H1 (cell line): ENCODE data around the gene INPP5A. TPM values are rescaled to one million over a fixed set of nuclear protein-coding genes. Genes with fewer than 3 reads are reported as not detected.

Experiments used
- CTCF ChIA-PET: fragments of 300-600 bp; sonication (Branson Sonifier 250); formaldehyde crosslinking; loops from one replicate; lab custom pipeline; 2021; ENCODE audit not compliant: partially characterized antibody; lab: Charles Lee
- POLR2A ChIA-PET: fragments of 300-600 bp; sonication (Branson Sonifier 250); formaldehyde crosslinking; loops from one replicate; lab custom pipeline; 2021; ENCODE audit warnings: inconsistent platforms; ENCODE audit not compliant: partially characterized antibody; lab: Charles Lee
- DNase-seq, 2 experiments: peaks; one replicate each; pipeline versions ENCODE4 v3.0.0 to v3.0.0-alpha.2; 2010 to 2022; ENCODE audit warnings: low spot score in 2 of 2, low read depth in 1 of 2, mixed read lengths in 1 of 2
- FAIRE-seq: peaks from 2 replicates; lab custom pipeline; 2011; peaks lifted over from hg19 to GRCh38; lab: Jason Lieb, UNC
- H2AFZ ChIP-seq: 2 replicates; pipeline ENCODE4 v1.8.1; 2012; ENCODE audit warnings: low read length, inconsistent platforms
- H2AK5ac ChIP-seq: 2 replicates; pipeline ENCODE4 v1.6.1; 2013; ENCODE audit warnings: low read depth, low read length
- H2BK120ac ChIP-seq: replicated peaks from 2 replicates; pipeline ENCODE3; 2013; ENCODE audit warnings: low read depth, low read length, inconsistent platforms
- H2BK12ac ChIP-seq: 2 replicates; pipeline ENCODE4 v1.6.1; 2013; ENCODE audit warnings: low read depth, low read length
- H2BK15ac ChIP-seq: 2 replicates; pipeline ENCODE4 v1.6.1; 2013; ENCODE audit warnings: low read length
- H2BK20ac ChIP-seq: 2 replicates; pipeline ENCODE4 v1.6.1; 2013; ENCODE audit warnings: low read length
- H2BK5ac ChIP-seq: 2 replicates; pipeline ENCODE4 v1.6.1; 2013; ENCODE audit warnings: low read depth, low read length
- H3K14ac ChIP-seq: 2 replicates; pipeline ENCODE4 v1.6.1; 2013; ENCODE audit warnings: inconsistent platforms; ENCODE audit not compliant: insufficient read length
- H3K18ac ChIP-seq: 2 replicates; pipeline ENCODE4 v1.6.1; 2013; ENCODE audit warnings: low read length; ENCODE audit errors: extremely low read depth
- H3K23ac ChIP-seq: 2 replicates; pipeline ENCODE4 v1.6.1; 2013; ENCODE audit warnings: inconsistent platforms; ENCODE audit not compliant: insufficient read length
- H3K23me2 ChIP-seq: 2 replicates; pipeline ENCODE4 v1.6.1; 2013; ENCODE audit warnings: low read depth, low read length
- H3K27ac ChIP-seq: 2 replicates; pipeline ENCODE4 v1.6.1; 2011; ENCODE audit warnings: low read depth, low read length, inconsistent platforms
- H3K27me3 ChIP-seq, 4 experiments: replicated peaks in 1 of 4; 1 replicate in 1 of 4; 2 replicates in 3 of 4; pipeline versions ENCODE4 v1.6.1 to v1.8.1; 2011 to 2013; ENCODE audit warnings: low read length in 3 of 4, mild to moderate bottlenecking in 3 of 4, inconsistent platforms in 2 of 4, mixed read lengths in 2 of 4, moderate library complexity in 1 of 4; ENCODE audit not compliant: control insufficient read depth in 3 of 4, insufficient read depth in 3 of 4; ENCODE audit errors: extremely low read depth in 1 of 4
- H3K36me3 ChIP-seq, 4 experiments: 2 replicates each; pipeline versions ENCODE4 v1.6.1 to v1.8.1; 2011 to 2013; ENCODE audit warnings: mild to moderate bottlenecking in 4 of 4, low read length in 3 of 4, moderate library complexity in 2 of 4, control low read depth in 1 of 4, inconsistent platforms in 1 of 4; ENCODE audit not compliant: insufficient read depth in 4 of 4, control insufficient read depth in 2 of 4
- H3K4ac ChIP-seq: replicated peaks from 2 replicates; pipeline ENCODE3; 2013; ENCODE audit warnings: low read length, low read depth, mixed read lengths, inconsistent platforms; ENCODE audit not compliant: insufficient read length
- H3K4me1 ChIP-seq, 4 experiments: replicated peaks in 1 of 4; 1 replicate in 1 of 4; 2 replicates in 3 of 4; pipeline versions ENCODE4 v1.6.1 to v1.8.1; 2011 to 2013; ENCODE audit warnings: low read length in 3 of 4, inconsistent platforms in 2 of 4, mixed read lengths in 1 of 4; ENCODE audit not compliant: insufficient read depth in 4 of 4, control insufficient read depth in 3 of 4
- H3K4me2 ChIP-seq, 2 experiments: 2 replicates each; pipeline versions ENCODE4 v1.6.1 to v1.8.1; 2011 to 2013; ENCODE audit warnings: low read depth in 2 of 2, low read length in 2 of 2, control low read depth in 1 of 2, inconsistent platforms in 1 of 2, mild to moderate bottlenecking in 1 of 2; ENCODE audit not compliant: insufficient read depth in 1 of 2
- H3K4me3 ChIP-seq, 4 experiments: fragments of 200-600, 300-600 bp in 1 of 4; sonication (generic), shearing (Covaris generic), sonication (Bioruptor Twin) in 1 of 4; 2 replicates each; pipeline versions ENCODE4 v1.5.1 to v1.8.1; 2011 to 2016; ENCODE audit warnings: low read length in 4 of 4, low read depth in 3 of 4, control low read depth in 2 of 4, inconsistent platforms in 2 of 4, mild to moderate bottlenecking in 2 of 4, mixed read lengths in 1 of 4, moderate library complexity in 1 of 4; ENCODE audit not compliant: insufficient read depth in 2 of 4; ENCODE audit errors: extremely low read depth in 1 of 4
- H3K56ac ChIP-seq: replicated peaks from 2 replicates; pipeline ENCODE3; 2013; ENCODE audit warnings: low read depth, mild to moderate bottlenecking, mixed read lengths, low read length, inconsistent platforms; ENCODE audit not compliant: insufficient read length
- H3K79me1 ChIP-seq: 2 replicates; pipeline ENCODE4 v1.6.1; 2013; ENCODE audit warnings: low read depth, low read length, control low read depth
- H3K79me2 ChIP-seq, 2 experiments: 2 replicates each; pipeline versions ENCODE4 v1.6.1 to v1.8.1; 2012 to 2013; ENCODE audit warnings: low read length in 2 of 2, mild to moderate bottlenecking in 2 of 2, inconsistent platforms in 1 of 2; ENCODE audit not compliant: insufficient read depth in 2 of 2, control insufficient read depth in 1 of 2
- H3K9ac ChIP-seq, 4 experiments: replicated peaks in 1 of 4; 1 replicate in 1 of 4; 2 replicates in 3 of 4; pipeline versions ENCODE4 v1.6.1 to v1.8.1; 2011 to 2013; ENCODE audit warnings: low read depth in 3 of 4, low read length in 3 of 4, control low read depth in 2 of 4, mild to moderate bottlenecking in 2 of 4, moderate library complexity in 2 of 4, inconsistent platforms in 1 of 4; ENCODE audit errors: extremely low read depth in 1 of 4
- H3K9me3 ChIP-seq, 2 experiments: 2 replicates each; pipeline versions ENCODE4 v1.6.1 to v1.8.1; 2012 to 2013; ENCODE audit warnings: mild to moderate bottlenecking in 2 of 2, moderate library complexity in 2 of 2, control low read depth in 1 of 2, inconsistent platforms in 1 of 2, low read depth in 1 of 2, low read length in 1 of 2, mixed read lengths in 1 of 2; ENCODE audit not compliant: insufficient read depth in 2 of 2
- H4K20me1 ChIP-seq, 2 experiments: replicated peaks in 1 of 2; 2 replicates each; pipeline versions ENCODE3 to v1.8.1; 2011 to 2013; ENCODE audit warnings: inconsistent platforms in 2 of 2, low read length in 2 of 2, mild to moderate bottlenecking in 1 of 2; ENCODE audit not compliant: insufficient read depth in 2 of 2, control insufficient read depth in 1 of 2
- H4K5ac ChIP-seq: 2 replicates; pipeline ENCODE4 v1.6.1; 2013; ENCODE audit warnings: low read length, low read depth, mixed read lengths, inconsistent platforms; ENCODE audit not compliant: insufficient read length
- H4K8ac ChIP-seq: 2 replicates; pipeline ENCODE4 v1.8.0; 2013; ENCODE audit warnings: mild to moderate bottlenecking, moderate library complexity, low read length, inconsistent platforms; ENCODE audit not compliant: insufficient read depth; ENCODE audit errors: extremely low read depth
- H4K91ac ChIP-seq: replicated peaks from 2 replicates; pipeline ENCODE3; 2013; ENCODE audit warnings: low read length, mixed read lengths, inconsistent platforms; ENCODE audit not compliant: insufficient read length
- CEBPB ChIP-seq: IDR thresholded peaks from 2 replicates; pipeline ENCODE4 v1.6.1; 2012; ENCODE audit warnings: low read depth, low read length
- CTCF ChIP-seq, 3 experiments: IDR thresholded peaks; 1 replicate in 2 of 3; 2 replicates in 1 of 3; pipeline versions ENCODE4 v1.5.1 to v1.6.1; 2011; ENCODE audit warnings: low read length in 3 of 3, mild to moderate bottlenecking in 3 of 3, inconsistent platforms in 2 of 3, low read depth in 1 of 3, moderate library complexity in 1 of 3; ENCODE audit not compliant: insufficient read depth in 1 of 3; ENCODE audit errors: control extremely low read depth in 1 of 3
- GTF2F1 ChIP-seq: IDR thresholded peaks from 2 replicates; pipeline ENCODE4 v1.6.1; 2012; ENCODE audit warnings: low read depth, low read length, improper control_type of control experiment, borderline replicate concordance
- SIX5 ChIP-seq: IDR thresholded peaks from 2 replicates; pipeline ENCODE4 v1.6.1; 2011; ENCODE audit warnings: mild to moderate bottlenecking, low read depth, low read length
- TAF7 ChIP-seq: optimal IDR thresholded peaks from 2 replicates; pipeline ENCODE3; 2011; ENCODE audit warnings: low read depth, mild to moderate bottlenecking, inconsistent platforms, low read length, moderate library complexity, borderline replicate concordance
- ZNF274 ChIP-seq: IDR thresholded peaks from 2 replicates; pipeline ENCODE4 v1.7.0; 2012; ENCODE audit warnings: low read length, borderline replicate concordance; ENCODE audit errors: extremely low read depth
- WGBS, 2 experiments: shearing (Covaris generic) in 1 of 2; methylation state at CpG; one replicate each; pipeline versions ENCODE4 v1.1.6 to v1.1.7; 2013 to 2015; ENCODE audit warnings: low lambda C conversion rate in 2 of 2, mixed read lengths in 2 of 2, inconsistent platforms in 1 of 2, low coverage in 1 of 2, missing lambda C conversion rate in 1 of 2; ENCODE audit not compliant: insufficient replicate concordance in 2 of 2, insufficient coverage in 1 of 2, insufficient read length in 1 of 2; ENCODE audit errors: extremely low coverage in 1 of 2, missing lambda C conversion rate in 1 of 2; 5-methylcytosine and 5-hydroxymethylcytosine counted together
- polyA plus RNA-seq, 7 experiments: library from polyadenylated mRNA; depleted of rRNA in 3 of 7; stranded (reverse) in 5 of 7; unstranded in 2 of 7; fragments of >200 nt in 5 of 7; fragments of 200-250 nt in 2 of 7; gene quantifications; 1 replicate in 5 of 7; 2 replicates in 1 of 7; 4 replicates in 1 of 7; pipeline versions ENCODE4 v1.2.1 to v1.2.3, GENCODE V29; 2011 to 2013; ENCODE audit warnings: missing spikeins in 2 of 7, mixed read lengths in 2 of 7
- total RNA-seq: library from RNA; stranded (reverse); fragmentation: NEBNext Ultra II Directional; extraction: Animal tissue kit (Norgen Biotek cat#: 25700); gene quantifications from 2 replicates; pipeline ENCODE4 v1.2.1, GENCODE V29; 2021
- TF ChIP-seq, protein P1 (sequence below): IDR thresholded peaks from 2 replicates; pipeline ENCODE4 v1.6.1; 2011; ENCODE audit warnings: low read length, improper control_type of control experiment

The INPP5A gene
- total and polyA plus RNA-seq, 2 of the 8 experiments (the other 6 are each of a cell fraction or from before 2014, with no cell fraction given), result 19.7 to 27.5 TPM

DNA sequence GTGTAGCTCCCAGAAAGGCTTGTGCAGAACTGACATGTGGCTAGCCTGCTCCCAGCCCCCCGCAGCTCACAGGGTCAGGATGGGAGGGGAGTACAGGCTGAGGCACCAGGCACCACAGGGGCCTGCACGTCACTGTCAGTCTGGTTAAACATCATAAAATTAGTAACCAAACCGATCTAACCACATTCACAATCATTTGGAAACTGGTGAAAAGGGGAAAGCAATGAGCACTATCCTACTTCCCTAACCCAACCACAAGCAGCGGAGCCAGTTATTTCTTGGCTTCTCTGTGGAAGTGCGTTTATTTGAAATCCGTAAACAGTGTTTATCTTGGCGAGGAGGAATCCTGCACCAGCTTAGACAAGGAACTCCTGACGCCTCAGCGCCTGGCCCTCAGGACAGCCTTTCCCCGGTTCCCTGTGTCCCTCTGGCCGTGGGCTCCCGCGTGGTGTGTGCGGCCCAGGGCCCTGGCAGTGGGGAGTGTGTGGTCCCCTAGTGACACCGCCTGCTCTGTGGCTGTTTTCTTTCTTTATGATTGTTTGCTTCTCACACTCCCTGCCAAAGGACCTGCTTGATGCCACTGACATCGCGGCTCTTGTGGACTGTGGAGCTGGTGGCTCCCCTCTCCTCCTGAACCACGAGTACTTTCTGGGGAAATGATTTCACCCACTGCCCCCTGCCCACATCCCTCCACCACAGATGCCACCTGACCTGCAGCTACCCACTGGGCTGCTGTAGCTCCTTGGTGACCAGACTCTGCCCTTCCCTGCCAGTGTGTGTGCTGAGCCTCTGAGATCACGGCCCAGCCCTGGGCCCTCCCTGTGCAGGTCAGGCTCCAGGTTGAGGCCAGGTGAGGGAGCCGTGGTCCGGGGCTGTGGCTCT is 38.0 kb downstream of the INPP5A start:
- Histone ChIP-seq H3K56ac (no peak overlapping the region), H3K79me2 (peaks cover 0 to 3% of the 10 kb centered on the region in 2 experiments; a peak in 1 of 4 replicates), H4K8ac (peak overlapping the region; percentile 45; the same call in 1 of the 2 replicates), H2BK20ac (no peak overlapping the region), H3K4me3 (no peak overlapping the region), H2BK15ac (no peak overlapping the region), H3K4me1 (peaks cover 7 to 34% (median 22%) of the 10 kb centered on the region in 4 experiments), H3K4me2 (no peak overlapping the region), H2AK5ac (peak overlapping the region; percentile 1; the same call in 1 of the 2 replicates), H3K14ac (no peak overlapping the region), H3K23me2 (peaks cover 3% of the 10 kb centered on the region; the same call in 1 of the 2 replicates), H3K36me3 (no peaks in the 10 kb centered on the region), H2AFZ (no peak overlapping the region), H3K9ac (no peak overlapping the region), H4K5ac (no peak overlapping the region), H3K27me3 (no peaks in the 10 kb centered on the region; a peak in 1 of 7 replicates), H2BK5ac (no peak overlapping the region), H2BK120ac (no peak overlapping the region), H3K27ac (no peak overlapping the region), H3K9me3 (no peaks in the 10 kb centered on the region), H3K18ac (no peak overlapping the region), H2BK12ac (no peak overlapping the region), H4K20me1 (peaks cover 8 to 26% of the 10 kb centered on the region in 2 experiments), H3K23ac (no peak overlapping the region), H3K4ac (no peak overlapping the region), H4K91ac (no peak overlapping the region), H3K79me1 (peaks cover 10% of the 10 kb centered on the region)
- ChIA-PET CTCF (interaction anchor here (1.0 to 2.4 kb wide), 5 partner anchors 17 to 117 kb away, joined by 3 to 11 read pairs (median 5); no protein-coding TSS in a partner anchor), POLR2A (interaction anchor here (0.6 to 0.9 kb wide), 2 partner anchors 13 to 17 kb away, joined by 3 to 4 read pairs; no protein-coding TSS in a partner anchor)
- DNase-seq, result no peak
- WGBS, 2 experiments, result 89% methylated on average over 19 of the region's 21 CpGs; no CpG with 5 or more reads in 1 of the 2 experiments
- FAIRE-seq, result no peak
- TF ChIP-seq ZNF274, result no peak
- TF ChIP-seq, protein P1, sequence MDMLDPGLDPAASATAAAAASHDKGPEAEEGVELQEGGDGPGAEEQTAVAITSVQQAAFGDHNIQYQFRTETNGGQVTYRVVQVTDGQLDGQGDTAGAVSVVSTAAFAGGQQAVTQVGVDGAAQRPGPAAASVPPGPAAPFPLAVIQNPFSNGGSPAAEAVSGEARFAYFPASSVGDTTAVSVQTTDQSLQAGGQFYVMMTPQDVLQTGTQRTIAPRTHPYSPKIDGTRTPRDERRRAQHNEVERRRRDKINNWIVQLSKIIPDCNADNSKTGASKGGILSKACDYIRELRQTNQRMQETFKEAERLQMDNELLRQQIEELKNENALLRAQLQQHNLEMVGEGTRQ, result no peak
- no peak for TF ChIP-seq GTF2F1
- TF ChIP-seq CEBPB, result no peak
- TF ChIP-seq TAF7, result no peak
- TF ChIP-seq CTCF (IDR thresholded peaks at IDR 0.05; ENCODE audit: control extremely low read depth in 1 of 3, insufficient read depth in 1 of 3, low read depth in 1 of 3, low read length in 3 of 3), result no peak
- no peak for TF ChIP-seq SIX5
